Measurements from ENCODE around the gene TCHP.
"Not testable (repeated sequence)": the region's sequence is repeated elsewhere in the genome, so short reads cannot be mapped to it uniquely, and the experiment has no call there.

Gene TCHP, protein sequence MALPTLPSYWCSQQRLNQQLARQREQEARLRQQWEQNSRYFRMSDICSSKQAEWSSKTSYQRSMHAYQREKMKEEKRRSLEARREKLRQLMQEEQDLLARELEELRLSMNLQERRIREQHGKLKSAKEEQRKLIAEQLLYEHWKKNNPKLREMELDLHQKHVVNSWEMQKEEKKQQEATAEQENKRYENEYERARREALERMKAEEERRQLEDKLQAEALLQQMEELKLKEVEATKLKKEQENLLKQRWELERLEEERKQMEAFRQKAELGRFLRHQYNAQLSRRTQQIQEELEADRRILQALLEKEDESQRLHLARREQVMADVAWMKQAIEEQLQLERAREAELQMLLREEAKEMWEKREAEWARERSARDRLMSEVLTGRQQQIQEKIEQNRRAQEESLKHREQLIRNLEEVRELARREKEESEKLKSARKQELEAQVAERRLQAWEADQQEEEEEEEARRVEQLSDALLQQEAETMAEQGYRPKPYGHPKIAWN

GRCh38 chr12:109899783-109900751, at the start of gene TCHP:
TCHP (plus strand) TSS chr12:109900274; CDS start chr12:109903027, 2,753 bp downstream.
- DNase-seq (ENCODE audit: low spot score): peak; percentile 92

DNA sequence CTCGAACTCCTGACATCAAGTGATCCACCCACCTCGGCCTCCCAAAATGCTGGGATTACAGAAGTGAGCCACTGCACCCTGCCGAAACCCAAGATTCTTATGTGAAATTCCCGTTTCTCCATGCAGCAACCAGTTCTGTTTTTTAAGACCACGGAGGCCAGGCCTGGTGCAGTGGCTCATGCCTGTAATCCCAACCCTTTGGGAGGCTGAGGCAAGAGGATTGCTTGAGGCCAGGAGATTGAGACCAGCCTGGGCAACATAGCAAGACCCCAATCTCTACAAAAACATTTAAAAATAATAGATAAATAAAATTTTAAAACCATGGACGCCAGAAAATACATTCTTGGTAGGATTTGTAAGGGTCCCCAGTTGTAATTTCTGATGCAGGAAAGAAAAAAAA, 49.6 kb upstream of the TCHP start:
- DNase-seq (ENCODE audit: low spot score): not testable (repeated sequence)

- no peak for DNase-seq (ENCODE audit: low spot score)
These were observed 44.7 kb upstream of the TCHP start for GRCh38 chr12:109855377-109855776.

DNA sequence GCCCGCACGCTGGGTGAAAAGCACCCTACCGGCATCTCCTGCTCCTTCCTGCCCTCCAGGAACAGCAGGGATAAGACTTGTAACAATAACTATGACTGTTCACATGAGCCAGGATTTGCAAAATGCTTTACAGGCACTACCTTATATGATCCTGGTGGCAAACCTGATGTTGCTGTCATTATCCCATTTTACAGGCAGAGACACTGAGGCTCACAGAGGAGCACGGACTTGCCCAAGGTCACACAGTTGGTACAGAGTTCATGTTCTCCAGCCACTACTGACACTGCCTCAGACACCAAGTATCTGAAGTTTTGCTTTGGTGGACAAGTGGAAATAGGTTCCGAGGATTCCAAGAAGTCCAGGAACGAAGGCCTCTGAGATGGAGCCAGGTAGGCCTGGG, 42.4 kb upstream of the TCHP start:
- DNase-seq (ENCODE audit: low spot score): no peak

DNA sequence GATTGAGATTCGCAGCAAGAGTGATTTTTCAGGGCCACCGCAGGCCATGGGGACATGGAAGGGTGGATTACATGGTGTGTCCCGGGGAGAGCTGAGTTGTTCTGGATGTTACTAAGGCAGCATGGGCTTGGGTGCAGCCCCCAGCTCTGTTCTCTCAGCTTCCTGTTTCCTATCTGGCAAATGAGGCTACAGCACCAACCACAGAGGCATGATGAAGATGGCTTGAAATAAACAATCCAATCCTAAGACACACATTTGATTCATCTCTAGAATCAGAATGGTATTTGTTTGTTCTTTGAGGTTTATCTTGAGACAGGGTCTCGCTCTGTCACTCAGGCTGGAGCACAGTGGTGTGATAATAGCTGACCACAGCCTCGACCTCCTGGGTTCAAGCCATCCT, 41.3 kb upstream of the TCHP start:
- no peak for DNase-seq (ENCODE audit: low spot score)

GRCh38 chr12:109860977-109861376, 39.1 kb upstream of the TCHP start:
- DNase-seq (ENCODE audit: low spot score): no peak

GRCh38 chr12:109861689-109862314, 38.3 kb upstream of the TCHP start:
- no peak for DNase-seq (ENCODE audit: low spot score)

GRCh38 chr12:109862491-109862890, 37.6 kb upstream of the TCHP start:
- DNase-seq (ENCODE audit: low spot score): not testable (repeated sequence)

- peak; percentile 94 for DNase-seq (ENCODE audit: low spot score)
These were observed 36.0 kb upstream of the TCHP start for GRCh38 chr12:109863847-109864712.

DNA sequence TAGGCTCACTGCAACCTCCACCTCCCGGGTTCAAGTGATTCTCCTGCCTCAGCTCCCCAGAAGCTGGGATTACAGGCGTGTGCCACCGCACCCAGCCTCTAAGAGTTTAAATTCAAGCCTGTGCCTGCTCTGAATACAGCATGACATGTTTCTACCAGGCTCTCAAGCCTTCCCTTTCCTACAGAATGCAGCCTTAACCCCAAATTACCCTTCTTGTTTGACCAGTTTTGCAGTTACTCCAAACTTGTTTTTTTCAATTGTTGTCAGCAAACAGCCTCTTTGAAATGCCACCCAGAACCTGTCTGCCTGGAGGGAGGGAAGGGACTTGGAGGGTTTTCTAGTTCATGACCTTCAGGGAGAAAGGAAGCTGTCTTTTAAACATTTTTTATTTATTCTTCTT, 35.2 kb upstream of the TCHP start:
- DNase-seq (ENCODE audit: low spot score): no peak

DNA sequence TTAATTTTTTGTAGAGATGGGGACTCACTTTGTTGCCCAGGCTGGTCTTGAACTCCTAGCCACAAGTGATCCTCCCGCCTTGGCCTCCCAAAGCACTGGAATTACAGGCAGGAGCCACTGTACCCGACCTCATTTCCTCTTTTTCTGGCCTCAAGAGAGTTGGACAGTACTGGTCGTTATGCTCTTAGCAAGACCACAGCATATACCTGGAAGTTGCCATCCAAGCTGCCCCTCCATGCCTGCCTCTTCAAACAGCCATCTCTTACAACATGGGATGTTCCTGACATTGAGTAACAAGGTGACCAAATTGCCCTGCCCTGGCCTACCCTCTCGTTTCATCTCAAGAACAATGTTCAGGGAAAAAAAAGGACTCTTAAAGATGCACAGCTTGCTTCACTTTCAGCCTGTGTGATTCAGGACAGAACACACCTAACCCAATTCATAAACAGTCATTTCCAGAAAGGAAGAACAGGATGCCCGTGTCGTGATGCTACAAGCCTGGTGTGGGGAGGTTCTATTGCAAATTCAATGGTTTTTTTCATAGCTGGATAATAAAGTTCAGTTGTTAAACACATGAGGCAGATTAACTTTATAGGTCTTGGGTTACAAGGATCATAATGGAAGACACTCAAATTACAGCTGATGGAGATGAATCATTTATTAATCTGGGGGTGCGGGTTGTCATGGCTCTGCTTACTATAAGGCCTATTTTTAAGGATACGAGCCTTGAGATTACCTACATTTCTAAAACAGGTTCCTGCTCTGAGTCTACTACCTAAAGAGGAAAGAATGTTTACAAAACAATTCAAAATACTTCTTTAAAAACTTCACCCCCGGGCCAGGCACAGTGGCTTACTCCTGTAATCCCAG, 31.7 kb upstream of the TCHP start:
- DNase-seq (ENCODE audit: low spot score): no peak

- DNase-seq (ENCODE audit: low spot score): no peak
These were observed 29.4 kb upstream of the TCHP start for GRCh38 chr12:109870648-109871047.

- DNase-seq (ENCODE audit: low spot score): no peak
These were observed 28.3 kb upstream of the TCHP start for GRCh38 chr12:109871668-109872314.

GRCh38 chr12:109873653-109874052, 26.4 kb upstream of the TCHP start:
- no peak for DNase-seq (ENCODE audit: low spot score)

DNA sequence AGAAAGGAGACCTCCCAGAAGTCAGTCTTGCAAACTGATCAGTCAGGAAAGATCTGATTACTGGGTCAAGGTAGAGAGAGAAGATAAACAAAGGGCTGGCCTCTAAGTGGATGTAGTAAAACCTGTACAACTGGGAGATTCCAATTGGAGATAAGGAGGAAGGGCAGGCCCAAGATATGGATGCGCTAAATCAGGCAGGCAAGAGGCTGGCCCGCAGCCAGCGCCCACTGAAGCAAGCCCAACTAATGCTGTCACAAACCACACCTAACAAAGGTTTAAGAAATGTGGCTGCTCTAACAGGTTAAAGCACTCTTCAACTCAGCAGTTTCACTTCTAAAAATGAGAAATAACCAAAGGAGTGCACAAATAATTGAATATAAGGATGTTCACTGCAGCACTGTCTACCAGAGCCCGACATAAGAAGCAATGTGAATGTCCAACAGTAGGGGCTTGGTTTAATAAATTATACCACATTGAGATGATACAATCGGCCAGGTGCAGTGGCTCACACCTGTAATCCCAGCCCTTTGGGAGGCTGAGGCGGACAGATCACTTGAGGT, 24.4 kb upstream of the TCHP start:
- DNase-seq (ENCODE audit: low spot score): no peak

- no peak for DNase-seq (ENCODE audit: low spot score)
These were observed 23.7 kb upstream of the TCHP start for GRCh38 chr12:109876406-109876805.

DNA sequence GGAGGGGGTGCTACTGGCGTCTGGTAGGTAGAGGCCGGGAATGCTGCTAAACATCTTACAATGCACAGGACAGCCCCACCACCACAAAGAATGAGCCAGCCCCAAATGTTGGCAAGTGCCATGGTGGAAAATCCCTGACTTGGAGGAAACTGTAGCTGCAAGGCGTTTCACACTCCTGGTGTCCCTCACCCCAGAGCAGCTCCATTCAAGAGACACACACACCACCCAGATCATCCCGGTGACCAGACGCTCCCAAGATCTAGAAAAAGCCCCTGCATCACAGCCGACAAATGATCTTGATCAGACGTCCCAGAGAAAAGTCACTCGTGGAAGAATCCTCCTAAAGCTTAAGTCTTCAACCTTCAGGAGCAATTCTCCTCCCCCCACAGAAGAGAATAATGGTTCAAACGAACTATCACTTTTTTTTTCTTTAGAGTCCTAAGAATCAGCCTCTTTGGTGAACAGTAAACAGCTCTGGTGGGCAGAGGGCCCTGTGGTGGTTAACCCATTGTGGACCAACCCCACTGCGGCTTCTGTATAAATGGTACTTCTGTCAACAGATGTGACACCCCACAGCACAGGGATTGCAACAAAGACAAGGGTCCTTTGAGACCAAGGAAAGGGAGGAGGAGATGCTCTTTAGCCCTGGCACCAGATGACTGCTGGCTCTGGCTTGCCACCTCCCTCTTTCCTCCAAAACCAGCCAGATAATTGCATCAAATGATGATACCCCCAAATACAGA, 22.4 kb upstream of the TCHP start:
- peak; percentile 86 for DNase-seq (ENCODE audit: low spot score)

GRCh38 chr12:109878247-109878625, 21.8 kb upstream of the TCHP start:
- DNase-seq (ENCODE audit: low spot score): no peak

DNA sequence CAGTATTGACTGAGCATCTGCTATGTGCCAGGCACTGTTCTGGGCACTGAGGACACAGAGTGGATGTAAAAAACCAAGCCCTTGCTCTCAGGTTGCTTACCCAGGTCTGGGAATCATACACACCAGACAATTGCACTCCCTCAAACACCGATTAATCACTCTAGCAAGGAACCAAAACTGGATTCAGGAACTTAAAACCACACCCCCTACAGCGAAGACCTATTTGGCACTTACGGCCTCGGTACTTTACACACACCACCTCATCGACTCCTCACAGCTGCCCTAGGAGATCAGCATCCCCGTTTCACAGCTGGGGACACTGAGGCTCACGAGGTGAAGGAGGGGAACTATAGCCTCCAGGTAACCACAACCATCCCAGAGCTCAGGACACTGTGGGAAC, 21.3 kb upstream of the TCHP start:
- DNase-seq (ENCODE audit: low spot score): no peak

Measured in putamen (tissue), 1 donor.